Activated CD8-positive, alpha-beta memory T cell treated with anti-CD3 and anti-CD28 coated beads, Interleukin-2, amount 10 ng/mL, durations not matched to agents 7 days and 5 days (primary cell): ENCODE measurements around the gene SFTPB. TPM values are rescaled to one million over a fixed set of nuclear protein-coding genes. Genes with fewer than 3 reads are reported as not detected.
"Not testable (repeated sequence)": the region's sequence is repeated elsewhere in the genome, so short reads cannot be mapped to it uniquely, and the experiment has no call there.

Experiments used
- ATAC-seq: fragments of 150-1000 bp; cut with Tn5 transposase; one replicate; pipeline ENCODE4 v1.10.0; 2021; ENCODE audit warnings: moderate library complexity
- CTCF ChIA-PET: fragments of 350-600 bp; sonication (Branson Sonifier 250); formaldehyde crosslinking; loops from one replicate; lab custom pipeline; 2021; ENCODE audit warnings: antibody characterized with exemption; lab: Charles Lee
- DNase-seq: peaks from one replicate; pipeline ENCODE4 v3.0.0-alpha.2; 2020
- H3K27ac Mint-ChIP-seq: one replicate; pipeline ENCODE4 v1.8.0; 2021; ENCODE audit warnings: mild to moderate bottlenecking, mixed read lengths
- H3K27me3 Mint-ChIP-seq: one replicate; pipeline ENCODE4 v1.8.0; 2021; ENCODE audit warnings: mixed read lengths
- H3K36me3 Mint-ChIP-seq: one replicate; pipeline ENCODE4 v1.8.0; 2021; ENCODE audit warnings: mild to moderate bottlenecking, mixed read lengths
- H3K4me1 Mint-ChIP-seq: one replicate; pipeline ENCODE4 v1.8.0; 2021; ENCODE audit warnings: mixed read lengths
- H3K4me3 Mint-ChIP-seq: one replicate; pipeline ENCODE4 v1.8.0; 2021; ENCODE audit warnings: mild to moderate bottlenecking, moderate library complexity, mixed read lengths
- H3K9me3 Mint-ChIP-seq: one replicate; pipeline ENCODE4 v1.8.0; 2022; ENCODE audit warnings: low read depth, mixed read lengths
- total RNA-seq, 2 experiments: library from RNA; stranded (reverse); gene quantifications; one replicate each; pipeline ENCODE4 v1.2.3, GENCODE V29; 2021

The SFTPB gene
- total RNA-seq, 2 experiments from 2014 or later, result not detected

- H3K4me3 Mint-ChIP-seq, result no peak overlapping the region
Measured at GRCh38 chr2:85668857-85669142, 801 bp upstream of the SFTPB start.

GRCh38 chr2:85667561-85668008 lies 414 bp downstream of the SFTPB start:
- Mint-ChIP-seq H3K27me3 (peaks cover 6% of the 10 kb centered on the region), H3K9me3 (no peaks in the 10 kb centered on the region), H3K27ac (no peak overlapping the region), H3K4me3 (no peak overlapping the region), H3K4me1 (peaks cover 5% of the 10 kb centered on the region), H3K36me3 (no peaks in the 10 kb centered on the region)
- CTCF ChIA-PET, result interaction anchor here (0.8 to 1.7 kb wide), 4 partner anchors 11 to 38 kb away, joined by 3 to 5 read pairs (median 4); no protein-coding TSS in a partner anchor
- ATAC-seq (no peak), DNase-seq (no peak)

More at GRCh38 chr2:85668857-85669142, 801 bp upstream of the SFTPB start:
- CTCF ChIA-PET, result interaction anchor here (1.7 kb wide), 1 partner anchor 10 kb away, joined by 5 read pairs; no protein-coding TSS in a partner anchor
- no peaks in the 10 kb centered on the region for H3K36me3 Mint-ChIP-seq
- no peak for ATAC-seq
- no peak overlapping the region for H3K27ac Mint-ChIP-seq
- H3K4me1 Mint-ChIP-seq, result peaks cover 5% of the 10 kb centered on the region
- no peaks in the 10 kb centered on the region for H3K9me3 Mint-ChIP-seq
- H3K27me3 Mint-ChIP-seq, result peaks cover 6% of the 10 kb centered on the region
- no peak for DNase-seq

- Mint-ChIP-seq H3K36me3 (no peaks in the 10 kb centered on the region), H3K27me3 (peaks cover 6% of the 10 kb centered on the region), H3K4me1 (peaks cover 5% of the 10 kb centered on the region), H3K9me3 (no peaks in the 10 kb centered on the region), H3K4me3 (no peak overlapping the region), H3K27ac (no peak overlapping the region)
- CTCF ChIA-PET, result interaction anchor here (1.0 to 1.1 kb wide), 2 partner anchors 12 to 15 kb away, joined by 3 read pairs; no protein-coding TSS in a partner anchor
- DNase-seq (no peak), ATAC-seq (no peak)
Measured at GRCh38 chr2:85666435-85667316, 1.3 kb downstream of the SFTPB start.

- no peaks in the 10 kb centered on the region for H3K36me3 Mint-ChIP-seq
- no peak for DNase-seq
- H3K27me3 Mint-ChIP-seq, result peaks cover 2% of the 10 kb centered on the region
- H3K4me1 Mint-ChIP-seq, result peaks cover 3% of the 10 kb centered on the region
- H3K9me3 Mint-ChIP-seq, result no peaks in the 10 kb centered on the region
- no peak overlapping the region for H3K27ac Mint-ChIP-seq
- CTCF ChIA-PET, result interaction anchor here (1.0 kb wide), 1 partner anchor 15 kb away, joined by 3 read pairs; no protein-coding TSS in a partner anchor
- ATAC-seq, result no peak
- H3K4me3 Mint-ChIP-seq, result no peak overlapping the region
Measured at GRCh38 chr2:85666016-85666415, 2.0 kb downstream of the SFTPB start.

- CTCF ChIA-PET, result no interaction called here
- no peaks in the 10 kb centered on the region for H3K9me3 Mint-ChIP-seq
Measured at GRCh38 chr2:85665264-85665937, 2.6 kb downstream of the SFTPB start.

GRCh38 chr2:85663594-85664565 lies 4.1 kb downstream of the SFTPB start:
- no peak for ATAC-seq
- no peaks in the 10 kb centered on the region for H3K9me3 Mint-ChIP-seq
- no peak overlapping the region for H3K27ac Mint-ChIP-seq
- DNase-seq, result no peak
- H3K4me3 Mint-ChIP-seq, result no peak overlapping the region
- H3K36me3 Mint-ChIP-seq, result peaks cover 2% of the 10 kb centered on the region
- peaks cover 11% of the 10 kb centered on the region for H3K4me1 Mint-ChIP-seq
- H3K27me3 Mint-ChIP-seq, result no peaks in the 10 kb centered on the region
- CTCF ChIA-PET, result interaction anchor here (1.3 kb wide), 1 partner anchor 26 kb away, joined by 4 read pairs; no protein-coding TSS in a partner anchor

More at GRCh38 chr2:85665264-85665937, 2.6 kb downstream of the SFTPB start:
- Mint-ChIP-seq H3K27ac (no peak overlapping the region), H3K4me1 (peaks cover 2% of the 10 kb centered on the region), H3K4me3 (no peak overlapping the region), H3K36me3 (no peaks in the 10 kb centered on the region), H3K27me3 (peaks cover under 1% of the 10 kb centered on the region)
- DNase-seq (no peak), ATAC-seq (no peak)

GRCh38 chr2:85662899-85663593 lies 5.0 kb downstream of the SFTPB start:
- Mint-ChIP-seq H3K27me3 (no peaks in the 10 kb centered on the region), H3K9me3 (no peaks in the 10 kb centered on the region), H3K36me3 (peaks cover 2% of the 10 kb centered on the region), H3K27ac (no peak overlapping the region), H3K4me3 (no peak overlapping the region), H3K4me1 (peaks cover 14% of the 10 kb centered on the region)
- DNase-seq (no peak), ATAC-seq (no peak)
- CTCF ChIA-PET, result interaction anchor here (1.3 kb wide), 1 partner anchor 26 kb away, joined by 4 read pairs; no protein-coding TSS in a partner anchor

GRCh38 chr2:85661139-85661858 lies 6.7 kb downstream of the SFTPB start:
- no peak overlapping the region for H3K27ac Mint-ChIP-seq
- H3K4me1 Mint-ChIP-seq, result peaks cover 15% of the 10 kb centered on the region
- ATAC-seq, result no peak
- no peaks in the 10 kb centered on the region for H3K27me3 Mint-ChIP-seq
- CTCF ChIA-PET, result interaction anchor here (1.6 to 1.9 kb wide), 2 partner anchors 17 to 153 kb away, joined by 5 to 6 read pairs; no protein-coding TSS in a partner anchor
- no peak for DNase-seq
- H3K9me3 Mint-ChIP-seq, result no peaks in the 10 kb centered on the region
- H3K36me3 Mint-ChIP-seq, result peaks cover 4% of the 10 kb centered on the region
- no peak overlapping the region for H3K4me3 Mint-ChIP-seq

- no peaks in the 10 kb centered on the region for H3K9me3 Mint-ChIP-seq
- no peaks in the 10 kb centered on the region for H3K27me3 Mint-ChIP-seq
- peaks cover 4% of the 10 kb centered on the region for H3K36me3 Mint-ChIP-seq
- peaks cover 20% of the 10 kb centered on the region for H3K4me1 Mint-ChIP-seq
- no peak overlapping the region for H3K27ac Mint-ChIP-seq
- ATAC-seq, result no peak
- H3K4me3 Mint-ChIP-seq, result no peak overlapping the region
- no peak for DNase-seq
- CTCF ChIA-PET, result interaction anchor here (0.7 to 1.9 kb wide), 4 partner anchors 16 to 153 kb away, joined by 3 to 6 read pairs (median 4); no protein-coding TSS in a partner anchor
Measured at GRCh38 chr2:85660725-85661124, 7.3 kb downstream of the SFTPB start.

- not testable (repeated sequence) for DNase-seq, H3K27me3 Mint-ChIP-seq, ATAC-seq, H3K27ac Mint-ChIP-seq, H3K4me3 Mint-ChIP-seq, H3K36me3 Mint-ChIP-seq, H3K9me3 Mint-ChIP-seq
- CTCF ChIA-PET, result interaction anchor here (0.7 to 1.9 kb wide), 4 partner anchors 16 to 154 kb away, joined by 3 to 6 read pairs (median 4); no protein-coding TSS in a partner anchor
- peaks cover 20% of the 10 kb centered on the region for H3K4me1 Mint-ChIP-seq
Measured at GRCh38 chr2:85660301-85660700, 7.7 kb downstream of the SFTPB start.

GRCh38 chr2:85659324-85659981 lies 8.5 kb downstream of the SFTPB start:
- Mint-ChIP-seq H3K9me3 (no peaks in the 10 kb centered on the region), H3K4me3 (no peak overlapping the region), H3K27me3 (no peaks in the 10 kb centered on the region), H3K36me3 (peaks cover 5% of the 10 kb centered on the region), H3K27ac (peak overlapping the region; percentile 29), H3K4me1 (peaks cover 20% of the 10 kb centered on the region)
- CTCF ChIA-PET, result interaction anchor here (0.9 to 3.8 kb wide), 13 partner anchors 9 to 168 kb away, joined by 3 to 15 read pairs (median 4); no protein-coding TSS in a partner anchor
- ATAC-seq, result peak; percentile 78
- peak; percentile 69 for DNase-seq
